ENCODE measurements around the gene DDX1.
A peak's percentile ranks its signal among the peaks of the same experiment; 100 is the strongest.

Gene DDX1

DNA sequence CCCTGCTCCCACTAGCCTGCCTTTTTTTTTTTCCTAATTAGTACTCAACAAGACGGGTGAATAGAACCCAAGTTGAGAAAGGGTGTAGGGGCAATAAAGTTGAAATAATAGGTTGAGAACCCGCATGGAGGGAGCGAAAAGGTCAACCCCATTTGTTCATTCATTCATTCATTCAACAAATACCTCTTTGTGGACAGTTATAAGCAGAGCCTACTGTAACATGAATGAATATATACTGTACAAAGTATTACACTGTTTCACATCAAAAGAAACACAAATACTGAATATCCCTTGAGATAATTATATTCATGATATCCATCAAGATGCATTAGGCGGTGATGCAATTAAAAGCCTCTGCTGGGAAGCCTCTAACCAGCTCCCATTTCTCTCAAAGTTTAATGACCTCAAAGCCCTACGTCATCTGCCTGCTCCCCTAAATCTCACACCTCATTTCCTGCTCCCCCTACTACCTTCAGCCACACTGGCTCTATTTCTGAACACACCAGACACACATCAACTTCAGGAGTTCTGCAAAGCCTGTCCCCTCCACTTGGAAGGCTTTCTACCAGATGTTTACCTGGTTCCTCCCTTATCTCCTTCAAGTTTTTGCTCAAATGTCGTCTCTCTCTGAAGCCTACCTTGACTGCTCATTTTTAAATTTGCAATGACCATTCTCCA, 29.2 kb upstream of the DDX1 start:
- no peak for DNase-seq (ENCODE audit: low spot score)

- DNase-seq (ENCODE audit: low spot score), result no peak
Observed at GRCh38 chr2:15563227-15564100, 28.2 kb upstream of the DDX1 start.

- DNase-seq (ENCODE audit: low spot score), result no peak
Observed at GRCh38 chr2:15565392-15565791, 26.3 kb upstream of the DDX1 start.

- no peak for DNase-seq (ENCODE audit: low spot score)
Observed at GRCh38 chr2:15565994-15566671, 25.5 kb upstream of the DDX1 start.

DNA sequence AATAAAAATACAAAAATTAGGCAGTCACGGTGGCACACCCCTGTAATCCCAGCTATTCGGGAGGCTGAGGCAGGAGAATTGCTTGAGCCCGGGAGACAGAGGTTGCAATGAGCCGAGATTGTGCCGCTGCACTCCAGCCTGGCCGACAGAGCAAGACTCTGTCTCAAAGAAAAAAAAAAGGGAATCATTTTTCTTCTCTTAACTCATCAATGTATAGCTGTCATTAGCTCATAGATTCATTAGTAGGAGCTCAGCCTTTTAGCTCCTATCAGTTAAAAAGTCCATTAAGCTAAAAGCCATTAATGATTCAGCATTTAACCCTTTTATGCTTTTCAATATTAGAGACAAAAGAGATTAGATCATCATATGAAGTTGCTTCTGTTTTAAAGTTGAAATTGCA, 24.8 kb upstream of the DDX1 start:
- no peak for DNase-seq (ENCODE audit: low spot score)

DNA sequence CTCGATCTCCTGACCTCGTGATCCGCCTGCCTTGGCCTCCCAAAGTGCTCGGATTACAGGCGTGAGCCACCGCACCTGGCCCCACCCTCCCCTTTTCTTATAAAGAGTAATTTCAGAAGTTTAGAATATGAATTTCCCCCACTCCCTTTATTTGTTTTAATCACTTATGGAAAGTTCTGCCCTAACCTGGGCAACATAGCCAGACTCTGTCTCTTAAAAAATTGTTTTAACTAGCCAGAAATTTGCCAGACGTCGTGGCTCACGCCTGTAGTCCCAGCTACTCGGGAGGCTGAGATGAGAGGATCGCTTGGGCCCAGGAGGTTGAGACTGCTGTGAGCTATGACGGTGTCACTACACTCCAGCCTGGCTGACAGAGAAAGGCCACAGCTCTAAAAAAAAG, 22.8 kb upstream of the DDX1 start:
- DNase-seq (ENCODE audit: low spot score), result no peak

GRCh38 chr2:15570104-15570503, 21.6 kb upstream of the DDX1 start:
- DNase-seq (ENCODE audit: low spot score), result no peak

DNA sequence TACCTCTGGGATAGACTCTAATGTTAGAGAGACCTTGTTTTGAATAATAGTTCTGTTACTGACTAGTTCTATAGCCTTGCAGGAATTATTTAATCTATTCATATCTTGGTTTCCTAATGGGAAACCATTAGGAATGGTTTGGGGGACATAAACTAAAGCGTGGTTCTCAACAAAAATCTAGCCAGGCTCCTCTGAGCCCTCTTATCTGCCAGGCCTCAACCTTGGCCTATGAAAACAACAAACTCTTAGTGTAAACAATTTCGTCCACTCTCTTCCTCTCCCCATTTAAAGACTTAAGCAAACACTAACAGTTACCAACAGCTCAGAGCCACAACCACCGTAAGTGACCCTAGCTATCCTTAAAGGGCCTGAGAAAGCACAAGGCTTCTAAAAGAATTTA, 19.9 kb upstream of the DDX1 start:
- DNase-seq (ENCODE audit: low spot score), result no peak

DNA sequence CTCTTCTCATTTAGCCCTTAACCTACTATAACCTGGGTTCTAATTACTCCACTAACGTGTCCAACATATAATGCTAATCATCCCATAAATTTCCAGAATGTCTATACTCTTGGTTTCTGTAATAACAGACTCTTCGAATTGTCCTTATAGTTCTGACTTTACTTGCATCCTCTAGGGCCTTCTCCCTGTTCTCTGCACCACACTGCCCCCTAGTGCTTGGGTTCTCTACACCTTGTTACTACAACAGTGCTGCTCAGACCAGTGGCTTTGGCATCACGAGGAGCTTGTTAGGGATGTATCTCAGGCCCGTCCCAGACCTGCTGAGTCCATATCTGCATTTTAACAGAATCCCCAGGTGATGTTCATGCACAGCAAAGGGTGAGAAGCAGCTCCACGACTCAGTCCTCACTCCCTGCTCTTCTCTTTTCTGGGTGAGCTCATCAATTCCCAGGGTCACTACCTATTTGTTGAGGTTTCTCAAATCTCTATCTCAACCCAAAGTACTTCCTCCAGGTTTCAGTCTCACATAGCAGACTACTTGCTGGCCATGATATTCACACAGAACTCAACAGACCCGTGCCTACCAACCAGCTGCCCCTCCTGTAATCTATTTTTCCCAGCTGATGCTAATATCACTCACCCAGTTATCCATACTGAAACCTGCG, 14.5 kb upstream of the DDX1 start:
- DNase-seq (ENCODE audit: low spot score), result peak; percentile 78

DNA sequence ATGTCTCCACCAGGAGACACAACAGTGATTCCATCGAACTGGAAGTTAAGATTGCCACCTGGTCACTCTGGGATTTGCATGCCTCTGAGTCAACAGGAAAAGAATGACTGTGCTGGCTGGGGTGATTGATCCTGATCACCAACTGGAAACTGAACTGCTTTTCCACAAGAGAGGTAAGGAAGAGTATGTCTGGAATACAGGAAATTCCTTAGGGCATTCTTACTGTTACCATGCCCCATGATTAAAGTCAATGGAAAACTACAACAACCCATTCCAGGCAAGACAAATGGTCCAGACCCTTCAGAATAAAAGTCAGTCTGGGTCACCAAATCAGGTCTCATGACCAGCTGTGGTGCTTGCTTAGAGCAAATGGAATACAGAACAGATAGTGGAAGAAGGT, 12.0 kb upstream of the DDX1 start:
- no peak for DNase-seq (ENCODE audit: low spot score)

DNA sequence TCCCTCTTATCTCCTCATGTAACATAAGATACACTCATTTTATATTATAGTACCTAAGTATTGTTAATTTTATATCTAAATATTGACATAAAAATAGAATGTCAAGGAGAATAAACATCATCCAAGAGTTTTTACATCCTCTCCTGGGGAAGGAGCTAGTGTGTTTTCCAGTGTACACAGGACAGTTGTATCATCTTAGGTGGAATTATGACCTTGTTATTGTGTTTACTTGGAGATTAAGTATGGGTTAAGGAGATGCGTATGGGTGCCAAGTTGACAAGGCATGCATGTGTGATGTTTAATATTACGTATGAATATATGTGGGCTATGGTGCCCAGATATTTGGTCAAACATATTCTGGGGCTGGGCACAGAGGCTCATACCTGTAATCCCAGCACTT, 11.2 kb upstream of the DDX1 start:
- DNase-seq (ENCODE audit: low spot score), result no peak

DNA sequence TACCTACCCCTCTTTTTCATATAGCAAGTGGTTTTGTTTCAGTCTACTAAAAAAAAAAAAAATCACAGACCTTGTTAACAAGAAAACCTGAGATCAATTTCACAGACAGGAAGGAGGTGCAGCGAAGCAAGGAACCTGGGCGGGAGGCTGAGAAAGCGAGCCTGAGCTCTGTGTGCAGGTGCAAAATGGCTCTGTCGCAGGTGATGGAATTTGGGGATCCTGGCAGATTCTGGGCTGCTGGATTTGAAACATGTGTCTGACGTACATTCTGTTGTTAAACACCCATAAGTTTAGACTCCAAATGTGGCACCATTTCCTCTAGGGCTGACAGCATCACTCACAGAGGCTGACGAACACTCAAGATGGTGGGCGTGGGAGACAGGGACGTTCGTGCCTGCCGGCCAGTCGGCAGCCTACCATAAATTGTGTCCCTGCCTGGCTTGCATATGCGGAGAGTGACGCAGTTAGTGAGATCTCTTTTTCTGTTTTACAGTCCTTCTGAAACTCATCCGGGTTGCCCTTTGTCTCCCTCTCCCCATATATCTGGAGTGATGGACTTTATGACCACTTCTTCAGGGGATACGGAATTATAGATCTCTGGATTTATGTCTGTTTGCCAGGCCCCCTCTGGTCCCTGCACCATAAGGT, 8.8 kb upstream of the DDX1 start:
- DNase-seq (ENCODE audit: low spot score), result peak; percentile 23

- DNase-seq (ENCODE audit: low spot score), result peak; percentile 13
Observed at GRCh38 chr2:15583826-15584225, 7.8 kb upstream of the DDX1 start.

DNA sequence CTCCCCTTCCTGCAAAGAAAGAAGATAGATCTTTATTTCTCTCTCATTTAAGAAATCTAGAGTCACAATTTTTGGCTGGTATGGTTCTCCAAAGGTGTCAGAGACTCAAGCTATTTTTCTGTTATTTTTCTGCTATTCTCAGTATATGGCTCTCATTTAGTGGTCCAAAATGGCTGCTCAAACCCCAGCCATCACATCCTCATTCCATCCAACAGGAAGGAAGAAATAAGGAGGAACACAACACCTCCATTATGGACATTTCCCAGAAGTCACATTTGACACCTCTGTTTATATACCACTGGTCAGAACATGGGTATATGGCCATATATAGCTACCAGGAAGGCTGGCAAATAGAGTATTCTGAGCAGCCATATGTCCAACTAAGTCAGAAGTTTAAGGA, 7.4 kb upstream of the DDX1 start:
- no peak for DNase-seq (ENCODE audit: low spot score)

DNA sequence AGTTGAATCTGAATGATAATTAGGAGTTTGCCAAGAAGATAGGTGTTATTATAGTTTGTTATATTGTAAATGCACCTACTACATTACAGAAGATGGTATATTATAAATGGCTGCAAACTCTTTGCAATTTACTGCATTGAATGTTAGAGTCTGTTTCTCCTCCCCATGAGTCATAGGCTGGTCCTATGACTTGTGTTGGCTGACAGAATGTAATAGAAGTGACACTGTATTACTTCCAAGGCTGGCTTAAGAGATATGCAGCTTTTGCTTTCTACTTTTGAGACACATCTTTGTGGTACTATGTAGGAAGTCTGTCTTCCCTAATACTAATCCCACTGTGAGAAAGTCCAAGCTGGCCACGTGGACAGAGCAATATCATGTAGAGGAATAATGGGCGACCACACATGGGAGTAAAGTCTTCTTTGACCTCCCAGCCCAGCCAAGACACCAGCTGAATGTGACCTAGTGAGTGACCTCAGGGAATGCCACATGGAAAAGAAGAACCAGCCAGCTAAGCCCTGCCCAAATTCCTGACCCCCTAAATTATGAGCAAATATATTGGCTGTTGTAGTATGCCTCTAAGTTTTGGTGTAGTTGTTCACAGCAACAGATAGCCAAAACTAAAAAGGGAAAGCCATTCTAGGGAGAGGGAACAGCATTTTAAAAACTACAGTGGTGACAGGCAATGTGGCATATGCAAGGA, 6.8 kb upstream of the DDX1 start:
- DNase-seq (ENCODE audit: low spot score), result peak; percentile 25

GRCh38 chr2:15588329-15588919, 3.2 kb upstream of the DDX1 start:
- DNase-seq (ENCODE audit: low spot score), result peak; percentile 60

- DNase-seq (ENCODE audit: low spot score), result no peak
Observed at GRCh38 chr2:15591373-15591691, 336 bp upstream of the DDX1 start.

- no peak for DNase-seq (ENCODE audit: low spot score)
Observed at GRCh38 chr2:15593327-15593705, 1.6 kb downstream of the DDX1 start.

GRCh38 chr2:15594291-15595256, 2.9 kb downstream of the DDX1 start:
- no peak for DNase-seq (ENCODE audit: low spot score)

GRCh38 chr2:15595342-15595905, 3.8 kb downstream of the DDX1 start:
- DNase-seq (ENCODE audit: low spot score), result no peak
